Central memory CD8-positive, alpha-beta T cell (primary cell): ENCODE data around the gene GSE1.

Experiments
- ATAC-seq: fragments of 150-1000 bp; cut with Tn5 transposase; replicated peaks from 2 replicates; pipeline ENCODE4 v1.10.0; 2022; ENCODE audit warnings: mild to moderate bottlenecking, moderate FRiP score, moderate number of reproducible peaks; ENCODE audit not compliant: poor library complexity, severe bottlenecking; ENCODE audit errors: extremely low read depth
- DNase-seq, 2 donors: peaks; one replicate each; pipeline ENCODE4 v3.0.0; 2021; ENCODE audit warnings: low spot score in 2 of 2
- H3K27ac Mint-ChIP-seq: one replicate; pipeline ENCODE4 v1.8.0; 2022; ENCODE audit warnings: low read depth, mild to moderate bottlenecking, moderate library complexity, mixed read lengths
- H3K27me3 Mint-ChIP-seq: one replicate; pipeline ENCODE4 v1.8.0; 2022; ENCODE audit warnings: mixed read lengths
- H3K36me3 Mint-ChIP-seq: one replicate; pipeline ENCODE4 v1.8.0; 2022; ENCODE audit warnings: mild to moderate bottlenecking, moderate library complexity, mixed read lengths; ENCODE audit not compliant: insufficient read depth
- H3K4me1 Mint-ChIP-seq: one replicate; pipeline ENCODE4 v1.8.0; 2022; ENCODE audit warnings: mixed read lengths
- H3K4me3 Mint-ChIP-seq: one replicate; pipeline ENCODE4 v1.8.0; 2022; ENCODE audit warnings: mild to moderate bottlenecking, moderate library complexity, mixed read lengths
- H3K9me3 Mint-ChIP-seq: one replicate; pipeline ENCODE4 v1.8.0; 2022; ENCODE audit warnings: mixed read lengths

Gene GSE1

DNA sequence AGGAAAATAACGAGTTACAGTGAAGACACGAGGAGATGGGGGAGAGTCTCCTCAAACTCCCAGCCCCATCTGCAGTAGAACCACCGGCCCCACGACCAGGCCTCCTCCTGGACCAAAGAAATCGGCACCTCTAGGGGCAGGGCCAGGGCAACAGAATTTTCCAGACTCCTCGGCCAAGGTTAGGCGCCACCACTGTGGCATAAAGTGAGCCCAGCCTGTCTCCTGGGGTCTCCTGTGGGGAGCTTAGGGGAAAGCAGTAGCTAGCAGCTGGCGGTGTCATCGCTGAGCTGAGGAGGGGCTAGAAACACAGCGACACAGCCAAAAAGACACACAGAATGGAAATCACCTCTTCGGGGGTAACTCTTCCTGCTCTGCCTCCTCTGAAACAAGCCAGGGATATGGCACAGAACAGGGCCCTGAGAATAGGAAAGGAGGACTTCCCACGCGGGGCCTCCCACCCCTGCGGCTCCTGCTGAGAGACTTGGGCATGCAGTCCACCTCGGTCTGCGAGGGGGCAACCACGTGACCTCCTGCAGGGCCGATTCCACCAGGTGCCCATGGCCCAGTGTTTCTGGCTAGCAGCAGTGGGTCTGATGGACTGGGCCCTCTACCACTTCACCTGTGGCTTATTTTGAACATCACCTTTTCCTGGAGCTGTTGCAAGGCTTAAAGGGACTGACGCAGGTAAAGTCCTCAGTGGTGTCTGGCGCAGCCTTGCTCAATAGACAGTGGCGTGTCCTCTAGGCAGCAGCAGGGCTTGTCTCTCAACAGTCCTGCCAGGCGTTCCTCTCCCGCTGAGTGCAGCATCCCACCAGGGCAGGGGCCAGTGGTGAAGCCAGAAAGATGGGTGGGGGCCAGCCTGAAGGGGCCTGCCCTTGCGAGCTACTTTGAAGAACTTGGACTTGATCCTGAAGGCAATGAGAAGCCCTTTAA is 82.3 kb downstream of the GSE1 start:
- H3K36me3 Mint-ChIP-seq, result no peaks in the 10 kb centered on the region
- H3K4me3 Mint-ChIP-seq, result no peak overlapping the region
- peaks cover 29% of the 10 kb centered on the region for H3K27me3 Mint-ChIP-seq
- no peak overlapping the region for H3K27ac Mint-ChIP-seq
- H3K9me3 Mint-ChIP-seq, result no peaks in the 10 kb centered on the region
- no peak for DNase-seq
- ATAC-seq, result no peak
- no peaks in the 10 kb centered on the region for H3K4me1 Mint-ChIP-seq

DNA sequence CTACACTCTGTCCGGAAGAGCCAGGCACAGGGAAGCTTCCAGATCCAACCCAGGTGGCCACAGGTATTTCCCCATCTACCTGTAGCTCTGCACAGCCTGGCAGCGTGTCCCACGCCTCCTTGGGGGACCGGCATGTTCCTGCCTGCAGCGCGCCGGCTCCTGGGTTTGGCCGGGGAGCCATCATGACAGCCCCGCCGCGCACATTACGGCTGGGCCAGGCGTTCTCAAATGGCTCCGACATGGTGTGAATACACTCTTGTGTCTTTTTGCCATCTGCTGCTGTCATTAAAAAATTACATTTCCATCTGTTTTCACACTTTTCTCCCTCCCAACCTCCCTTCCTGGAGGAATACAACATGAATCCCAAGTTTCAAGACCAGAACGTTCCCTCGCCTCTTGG is 83.7 kb downstream of the GSE1 start:
- no peaks in the 10 kb centered on the region for H3K36me3 Mint-ChIP-seq
- ATAC-seq (no peak), DNase-seq (no peak)
- H3K27ac Mint-ChIP-seq, result no peak overlapping the region
- H3K9me3 Mint-ChIP-seq, result no peaks in the 10 kb centered on the region
- H3K4me1 Mint-ChIP-seq, result no peaks in the 10 kb centered on the region
- H3K27me3 Mint-ChIP-seq, result peaks cover 29% of the 10 kb centered on the region
- H3K4me3 Mint-ChIP-seq, result no peak overlapping the region

DNA sequence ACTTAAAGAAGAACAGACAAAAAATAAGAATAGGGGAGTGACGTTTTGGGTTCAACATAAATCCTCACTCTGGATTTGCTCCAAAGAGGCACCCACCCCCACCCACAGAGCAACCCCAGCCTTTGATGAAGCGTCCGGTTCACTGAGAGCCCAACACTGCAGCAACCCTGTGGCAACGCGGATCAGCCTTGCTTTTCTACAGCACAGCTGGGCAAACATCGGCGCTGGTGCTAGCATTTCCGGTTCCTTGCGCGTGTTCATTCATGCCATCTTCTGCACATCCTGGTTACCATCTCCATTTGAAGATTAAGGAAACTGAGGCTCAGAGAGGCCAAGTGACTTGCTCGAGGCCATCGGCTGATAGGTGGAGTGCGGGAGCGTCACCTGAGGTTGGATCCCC is 84.3 kb downstream of the GSE1 start:
- DNase-seq, result no peak

DNA sequence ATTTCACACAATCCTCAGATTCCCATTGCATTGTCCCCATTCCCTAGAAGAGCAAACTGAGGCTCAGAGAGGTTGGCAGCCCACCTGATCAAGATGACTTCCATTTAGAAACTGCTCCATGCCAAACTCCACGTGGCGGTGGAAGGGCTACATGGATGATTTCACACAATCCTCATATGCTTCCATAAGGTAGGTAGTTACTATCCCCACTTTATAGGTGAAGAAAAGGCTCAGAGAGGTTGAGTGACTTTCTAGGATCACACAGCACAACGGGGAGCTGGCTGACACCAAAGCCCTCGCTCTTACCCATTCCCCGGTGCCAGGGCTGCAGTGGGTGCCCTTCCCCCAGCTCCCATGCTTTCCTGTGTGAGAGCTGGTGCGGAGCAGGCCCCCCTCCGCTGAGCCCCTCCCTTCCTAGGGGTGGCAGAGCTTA is 85.4 kb downstream of the GSE1 start:
- DNase-seq (no peak), ATAC-seq (no peak)
- no peak overlapping the region for H3K4me3 Mint-ChIP-seq
- H3K36me3 Mint-ChIP-seq, result no peaks in the 10 kb centered on the region
- no peak overlapping the region for H3K27ac Mint-ChIP-seq
- H3K4me1 Mint-ChIP-seq, result no peaks in the 10 kb centered on the region
- peaks cover 29% of the 10 kb centered on the region for H3K27me3 Mint-ChIP-seq
- H3K9me3 Mint-ChIP-seq, result no peaks in the 10 kb centered on the region

More for the DNA sequence above, 84.3 kb downstream of the GSE1 start:
- Mint-ChIP-seq H3K9me3 (no peaks in the 10 kb centered on the region), H3K27ac (no peak overlapping the region), H3K4me3 (no peak overlapping the region), H3K27me3 (peaks cover 29% of the 10 kb centered on the region), H3K36me3 (no peaks in the 10 kb centered on the region), H3K4me1 (no peaks in the 10 kb centered on the region)
- no peak for ATAC-seq

DNA sequence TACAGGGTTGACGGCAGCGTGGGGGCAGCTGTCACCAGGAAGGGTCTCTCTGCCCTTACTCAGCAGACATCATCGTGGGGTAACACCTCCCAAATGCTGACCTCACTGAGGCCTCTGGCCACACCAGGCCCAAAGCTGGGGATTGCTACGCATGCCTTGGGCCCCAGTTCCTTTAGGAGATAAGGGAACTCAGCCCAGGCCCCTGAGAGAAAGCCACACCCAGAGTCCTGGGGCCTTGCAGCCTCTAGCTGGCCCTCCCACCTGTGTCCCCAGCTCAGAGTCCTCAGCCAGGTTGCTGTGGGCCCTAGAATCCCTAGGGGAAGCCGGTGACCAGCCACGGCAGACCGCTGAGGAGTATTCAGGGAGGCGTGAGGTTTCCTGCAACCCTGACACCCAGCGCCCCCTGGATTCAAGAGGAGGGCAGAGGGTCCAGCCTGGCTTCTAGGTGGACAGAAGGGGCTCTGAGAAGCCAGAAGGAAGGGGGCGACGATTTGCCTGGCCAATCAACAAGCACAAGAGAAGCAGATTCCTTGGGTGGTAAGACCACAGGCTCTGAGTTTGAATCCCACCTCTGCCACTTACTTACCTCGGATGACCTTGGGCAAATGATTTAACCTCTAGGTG is 85.9 kb downstream of the GSE1 start:
- peaks cover 29% of the 10 kb centered on the region for H3K27me3 Mint-ChIP-seq
- H3K36me3 Mint-ChIP-seq, result no peaks in the 10 kb centered on the region
- ATAC-seq (no peak), DNase-seq (no peak)
- H3K27ac Mint-ChIP-seq, result no peak overlapping the region
- no peaks in the 10 kb centered on the region for H3K9me3 Mint-ChIP-seq
- H3K4me1 Mint-ChIP-seq, result no peaks in the 10 kb centered on the region
- H3K4me3 Mint-ChIP-seq, result no peak overlapping the region

DNA sequence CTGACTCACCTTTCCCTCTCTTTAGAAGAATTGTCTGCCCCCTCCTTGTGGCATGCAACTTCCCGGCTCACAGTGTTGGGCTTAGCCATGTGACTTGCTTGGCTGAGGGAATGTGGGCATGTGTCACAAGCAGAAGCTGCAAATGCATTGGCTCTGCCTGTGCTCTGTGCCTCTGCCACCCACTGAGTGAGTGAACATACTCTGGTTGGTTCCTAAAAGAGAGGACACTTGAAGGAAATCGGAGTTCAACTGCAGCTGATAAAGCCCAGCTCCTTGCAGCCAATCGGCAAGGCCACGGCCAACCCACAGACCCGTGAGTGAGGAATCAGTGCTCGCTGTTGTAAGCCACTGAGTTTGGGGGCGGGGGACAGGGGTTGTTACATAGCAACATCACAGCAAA is 86.5 kb downstream of the GSE1 start:
- ATAC-seq, result no peak
- peaks cover 29% of the 10 kb centered on the region for H3K27me3 Mint-ChIP-seq
- H3K9me3 Mint-ChIP-seq, result no peaks in the 10 kb centered on the region
- no peak for DNase-seq
- H3K36me3 Mint-ChIP-seq, result no peaks in the 10 kb centered on the region
- no peak overlapping the region for H3K27ac Mint-ChIP-seq
- H3K4me3 Mint-ChIP-seq, result no peak overlapping the region
- no peaks in the 10 kb centered on the region for H3K4me1 Mint-ChIP-seq

DNA sequence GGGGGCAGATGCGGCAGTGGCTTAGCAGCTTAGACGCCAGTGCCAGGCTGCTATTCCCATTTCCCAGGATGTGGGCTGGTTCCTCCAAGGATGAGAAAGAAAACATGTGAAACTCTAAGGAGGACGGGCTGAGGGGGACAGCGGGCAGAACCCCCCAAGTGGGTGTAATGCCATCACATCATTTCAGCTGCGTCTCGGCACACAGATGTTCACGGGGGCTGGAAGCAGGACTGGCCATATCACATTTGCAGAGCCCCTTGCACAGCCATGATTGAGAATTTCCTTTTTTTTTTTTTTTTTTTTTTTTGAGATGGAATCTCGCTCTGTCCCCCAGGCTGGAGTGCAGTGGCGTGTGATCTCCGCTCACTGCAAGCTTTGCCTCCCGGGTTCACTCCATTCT is 90.9 kb downstream of the GSE1 start:
- no peak for ATAC-seq

DNA sequence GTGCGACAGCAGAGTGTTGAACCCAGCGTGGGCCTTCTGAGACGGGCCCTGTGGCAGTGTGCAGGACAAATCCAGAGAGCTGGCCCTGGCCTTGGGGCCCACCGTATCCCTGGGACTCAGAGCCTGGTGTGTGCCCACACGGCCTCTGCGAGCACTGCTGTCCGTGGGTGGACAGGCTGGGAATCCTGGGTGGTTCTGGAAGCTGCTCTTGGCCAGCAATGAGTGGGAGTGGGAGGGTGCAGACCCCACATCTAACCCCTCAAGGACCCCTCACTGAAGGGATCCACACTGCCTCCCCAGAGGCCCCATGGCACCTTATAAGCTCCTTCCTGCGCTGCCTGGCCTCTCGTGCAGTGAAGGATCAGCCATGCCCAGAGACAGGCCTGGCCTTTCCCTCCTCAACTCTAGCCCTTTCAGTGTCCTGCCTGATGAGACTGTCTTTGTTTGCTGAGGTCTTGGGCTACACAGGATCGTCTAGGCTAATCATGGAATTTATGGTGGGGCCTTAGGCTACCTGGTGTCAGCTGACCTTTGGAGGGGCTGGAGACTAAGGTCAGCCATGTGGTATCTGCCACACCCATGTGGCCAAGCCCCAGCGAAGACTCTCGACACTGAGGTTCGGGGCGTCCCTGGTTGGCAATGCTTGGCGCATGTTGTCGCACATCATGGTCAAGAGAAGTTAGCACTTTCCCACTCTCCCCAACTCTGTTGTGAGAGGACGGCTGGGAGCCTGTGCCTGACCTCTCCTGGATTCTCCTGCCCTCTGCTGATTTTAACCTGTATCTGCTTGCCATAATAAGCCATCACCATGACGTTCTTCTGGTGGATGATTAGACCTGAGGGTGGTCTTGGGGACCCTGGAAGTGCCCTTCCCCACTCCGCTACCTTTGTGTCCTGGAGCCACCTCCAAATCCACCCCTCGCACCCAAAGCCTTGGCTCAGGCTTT is 92.1 kb downstream of the GSE1 start:
- Mint-ChIP-seq H3K27ac (no peak overlapping the region), H3K4me3 (no peak overlapping the region), H3K9me3 (no peaks in the 10 kb centered on the region), H3K27me3 (no peaks in the 10 kb centered on the region), H3K4me1 (no peaks in the 10 kb centered on the region), H3K36me3 (no peaks in the 10 kb centered on the region)
- ATAC-seq (no peak), DNase-seq (no peak)

More for the DNA sequence above, 90.9 kb downstream of the GSE1 start:
- no peaks in the 10 kb centered on the region for H3K4me1 Mint-ChIP-seq
- H3K27ac Mint-ChIP-seq, result no peak overlapping the region
- no peak overlapping the region for H3K4me3 Mint-ChIP-seq
- no peak for DNase-seq
- no peaks in the 10 kb centered on the region for H3K36me3 Mint-ChIP-seq
- H3K9me3 Mint-ChIP-seq, result no peaks in the 10 kb centered on the region
- no peaks in the 10 kb centered on the region for H3K27me3 Mint-ChIP-seq

DNA sequence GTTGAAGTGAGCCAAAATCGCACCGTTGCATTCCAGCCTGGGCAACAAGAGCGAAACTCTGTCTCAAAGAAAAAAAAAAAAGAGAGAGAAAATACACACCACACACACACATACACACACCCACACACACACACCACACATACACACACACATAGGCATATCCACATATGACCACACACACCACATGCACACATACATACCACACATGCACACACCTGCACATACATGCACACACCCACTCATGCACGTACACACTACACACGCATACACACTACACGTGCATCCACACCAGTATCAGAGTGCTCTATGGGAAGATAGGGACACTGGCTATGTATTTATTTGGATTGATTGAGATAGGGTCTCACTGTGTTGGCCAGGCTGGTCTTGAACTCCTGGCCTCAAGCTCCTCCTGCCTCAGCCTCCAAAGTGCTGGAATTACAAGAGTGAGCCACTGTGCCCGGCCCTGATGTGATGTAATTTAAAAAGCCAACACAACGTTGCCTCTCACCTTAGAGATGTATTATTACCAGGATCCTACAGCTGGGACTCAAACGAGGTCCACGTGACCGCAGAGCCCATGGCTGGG is 93.4 kb downstream of the GSE1 start:
- no peaks in the 10 kb centered on the region for H3K36me3 Mint-ChIP-seq
- H3K4me1 Mint-ChIP-seq, result no peaks in the 10 kb centered on the region
- H3K9me3 Mint-ChIP-seq, result no peaks in the 10 kb centered on the region
- ATAC-seq, result no peak
- no peak overlapping the region for H3K4me3 Mint-ChIP-seq
- H3K27ac Mint-ChIP-seq, result no peak overlapping the region
- H3K27me3 Mint-ChIP-seq, result no peaks in the 10 kb centered on the region
- no peak for DNase-seq

DNA sequence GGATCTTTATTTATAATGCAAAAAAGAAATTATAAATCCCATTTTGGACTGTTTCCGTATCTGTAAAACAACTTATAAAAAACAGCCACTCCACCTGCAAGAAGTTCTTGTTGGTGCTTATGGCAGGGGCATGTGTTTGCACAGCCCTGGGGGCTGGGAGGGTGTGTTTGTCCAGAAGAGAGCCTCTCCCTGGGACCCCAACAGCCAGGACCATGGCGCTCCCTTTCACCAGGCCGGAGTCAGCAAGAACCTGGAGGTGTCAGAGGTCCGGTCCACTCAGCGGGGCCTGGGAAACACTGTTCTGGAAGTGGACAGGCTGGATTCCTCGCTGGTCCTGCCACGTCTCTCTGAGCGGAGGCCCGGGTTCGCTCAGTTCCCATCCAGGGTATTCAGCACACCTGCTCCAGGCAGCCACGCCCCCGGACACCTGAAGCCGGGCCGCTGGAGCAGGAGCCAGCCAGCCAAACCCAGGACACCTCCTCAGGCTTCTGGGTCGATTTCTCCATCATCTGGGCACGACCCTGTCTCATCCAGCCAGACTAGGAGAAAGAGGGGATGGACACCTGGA is 94.5 kb downstream of the GSE1 start:
- no peaks in the 10 kb centered on the region for H3K27me3 Mint-ChIP-seq
- ATAC-seq (no peak), DNase-seq (no peak)
- H3K4me1 Mint-ChIP-seq, result no peaks in the 10 kb centered on the region
- H3K4me3 Mint-ChIP-seq, result no peak overlapping the region
- H3K36me3 Mint-ChIP-seq, result no peaks in the 10 kb centered on the region
- H3K27ac Mint-ChIP-seq, result no peak overlapping the region
- H3K9me3 Mint-ChIP-seq, result no peaks in the 10 kb centered on the region

DNA sequence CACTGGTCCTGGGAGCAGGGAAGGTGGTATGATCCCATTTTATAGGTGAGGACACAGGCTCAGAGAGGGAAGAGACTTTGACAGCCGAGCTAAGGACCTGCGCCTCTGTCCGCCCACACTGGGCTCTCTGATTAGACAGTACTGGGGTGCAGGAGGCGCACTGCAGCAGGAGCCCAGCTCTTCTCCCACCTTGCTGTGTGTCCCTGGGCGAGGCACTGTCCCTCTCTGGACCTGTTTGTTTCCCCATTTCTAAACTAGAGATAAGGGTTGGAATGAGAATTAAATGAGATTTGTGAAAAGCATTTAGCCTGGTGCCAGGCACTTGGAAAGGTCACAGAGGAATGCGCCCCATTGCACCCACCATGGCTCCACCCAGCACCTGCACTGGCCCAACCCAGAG is 95.2 kb downstream of the GSE1 start:
- H3K4me3 Mint-ChIP-seq, result no peak overlapping the region
- no peak overlapping the region for H3K27ac Mint-ChIP-seq
- no peaks in the 10 kb centered on the region for H3K36me3 Mint-ChIP-seq
- no peaks in the 10 kb centered on the region for H3K9me3 Mint-ChIP-seq
- ATAC-seq (no peak), DNase-seq (no peak)
- no peaks in the 10 kb centered on the region for H3K27me3 Mint-ChIP-seq
- no peaks in the 10 kb centered on the region for H3K4me1 Mint-ChIP-seq
